ENCODE results near the gene TPM2. TPM values are rescaled to one million over a fixed set of nuclear protein-coding genes. Genes with fewer than 3 reads are reported as not detected.

Gene TPM2
- total RNA-seq, 1 donor from 2014 or later: 300 TPM

DNA sequence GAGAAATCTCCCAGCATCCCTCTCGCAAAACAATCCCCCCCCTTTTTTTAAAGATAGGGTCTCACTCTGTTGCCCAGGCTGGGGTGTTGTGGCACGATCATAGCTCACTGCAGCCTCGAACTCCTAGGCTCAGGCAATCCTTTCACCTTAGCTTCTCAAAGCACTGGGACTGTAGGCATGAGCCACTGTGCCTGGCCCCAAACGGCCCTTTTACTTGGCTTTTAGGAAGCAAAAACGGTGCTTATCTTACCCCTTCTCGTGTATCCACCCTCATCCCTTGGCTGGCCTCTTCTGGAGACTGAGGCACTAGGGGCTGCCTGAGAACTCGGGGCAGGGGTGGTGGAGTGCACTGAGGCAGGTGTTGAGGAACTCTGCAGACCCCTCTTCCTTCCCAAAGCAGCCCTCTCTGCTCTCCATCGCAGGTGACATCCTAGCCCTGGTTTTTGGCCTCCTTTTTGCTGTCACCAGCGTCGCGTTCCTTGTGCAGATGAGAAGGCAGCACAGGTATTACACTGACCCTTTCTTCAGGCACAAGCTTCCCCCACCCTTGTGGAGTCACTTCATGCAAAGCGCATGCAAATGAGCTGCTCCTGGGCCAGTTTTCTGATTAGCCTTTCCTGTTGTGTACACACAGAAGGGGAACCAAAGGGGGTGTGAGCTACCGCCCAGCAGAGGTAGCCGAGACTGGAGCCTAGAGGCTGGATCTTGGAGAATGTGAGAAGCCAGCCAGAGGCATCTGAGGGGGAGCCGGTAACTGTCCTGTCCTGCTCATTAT is 9.2 kb downstream of the TPM2 start:
- no peak for DNase-seq (ENCODE audit: extremely low read depth, low read depth, low spot score)

GRCh38 chr9:35679766-35680330 is 9.9 kb downstream of the TPM2 start:
- DNase-seq (ENCODE audit: extremely low read depth, low read depth, low spot score): no peak

DNA sequence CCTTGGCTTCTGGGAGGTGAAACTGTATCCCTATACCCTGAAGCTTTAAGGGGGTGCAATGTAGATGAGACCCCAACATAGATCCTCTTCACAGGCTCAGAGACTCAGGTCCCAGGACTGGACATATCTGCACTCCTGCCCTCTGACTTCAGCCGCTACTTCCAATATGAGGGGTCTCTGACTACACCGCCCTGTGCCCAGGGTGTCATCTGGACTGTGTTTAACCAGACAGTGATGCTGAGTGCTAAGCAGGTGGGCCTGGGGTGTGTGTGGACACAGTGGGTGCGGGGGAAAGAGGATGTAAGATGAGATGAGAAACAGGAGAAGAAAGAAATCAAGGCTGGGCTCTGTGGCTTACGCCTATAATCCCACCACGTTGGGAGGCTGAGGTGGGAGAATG is 10.6 kb downstream of the TPM2 start:
- DNase-seq (ENCODE audit: extremely low read depth, low read depth, low spot score): no peak

DNA sequence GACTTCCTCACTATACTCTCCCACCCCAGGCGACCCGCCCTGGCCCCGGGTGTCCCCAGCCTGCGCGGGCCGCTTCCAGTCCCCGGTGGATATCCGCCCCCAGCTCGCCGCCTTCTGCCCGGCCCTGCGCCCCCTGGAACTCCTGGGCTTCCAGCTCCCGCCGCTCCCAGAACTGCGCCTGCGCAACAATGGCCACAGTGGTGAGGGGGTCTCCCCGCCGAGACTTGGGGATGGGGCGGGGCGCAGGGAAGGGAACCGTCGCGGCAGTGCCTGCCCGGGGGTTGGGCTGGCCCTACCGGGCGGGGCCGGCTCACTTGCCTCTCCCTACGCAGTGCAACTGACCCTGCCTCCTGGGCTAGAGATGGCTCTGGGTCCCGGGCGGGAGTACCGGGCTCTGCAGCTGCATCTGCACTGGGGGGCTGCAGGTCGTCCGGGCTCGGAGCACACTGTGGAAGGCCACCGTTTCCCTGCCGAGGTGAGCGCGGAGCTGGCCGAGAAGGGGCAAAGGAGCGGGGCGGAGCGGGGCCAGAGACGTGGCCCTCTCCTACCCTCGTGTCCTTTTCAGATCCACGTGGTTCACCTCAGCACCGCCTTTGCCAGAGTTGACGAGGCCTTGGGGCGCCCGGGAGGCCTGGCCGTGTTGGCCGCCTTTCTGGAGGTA is 13.9 kb downstream of the TPM2 start:
- no peak for DNase-seq (ENCODE audit: extremely low read depth, low read depth, low spot score)

DNA sequence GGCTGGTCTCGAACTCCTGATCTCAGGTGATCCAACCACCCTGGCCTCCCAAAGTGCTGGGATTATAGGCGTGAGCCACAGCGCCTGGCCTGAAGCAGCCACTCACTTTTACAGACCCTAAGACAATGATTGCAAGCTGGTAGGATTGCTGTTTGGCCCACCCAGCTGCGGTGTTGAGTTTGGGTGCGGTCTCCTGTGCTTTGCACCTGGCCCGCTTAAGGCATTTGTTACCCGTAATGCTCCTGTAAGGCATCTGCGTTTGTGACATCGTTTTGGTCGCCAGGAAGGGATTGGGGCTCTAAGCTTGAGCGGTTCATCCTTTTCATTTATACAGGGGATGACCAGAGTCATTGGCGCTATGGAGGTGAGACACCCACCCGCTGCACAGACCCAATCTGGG is 14.5 kb downstream of the TPM2 start:
- no peak for DNase-seq (ENCODE audit: extremely low read depth, low read depth, low spot score)

DNA sequence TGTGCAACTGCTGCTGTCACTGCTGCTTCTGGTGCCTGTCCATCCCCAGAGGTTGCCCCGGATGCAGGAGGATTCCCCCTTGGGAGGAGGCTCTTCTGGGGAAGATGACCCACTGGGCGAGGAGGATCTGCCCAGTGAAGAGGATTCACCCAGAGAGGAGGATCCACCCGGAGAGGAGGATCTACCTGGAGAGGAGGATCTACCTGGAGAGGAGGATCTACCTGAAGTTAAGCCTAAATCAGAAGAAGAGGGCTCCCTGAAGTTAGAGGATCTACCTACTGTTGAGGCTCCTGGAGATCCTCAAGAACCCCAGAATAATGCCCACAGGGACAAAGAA is 15.7 kb downstream of the TPM2 start:
- no peak for DNase-seq (ENCODE audit: extremely low read depth, low read depth, low spot score)

DNA sequence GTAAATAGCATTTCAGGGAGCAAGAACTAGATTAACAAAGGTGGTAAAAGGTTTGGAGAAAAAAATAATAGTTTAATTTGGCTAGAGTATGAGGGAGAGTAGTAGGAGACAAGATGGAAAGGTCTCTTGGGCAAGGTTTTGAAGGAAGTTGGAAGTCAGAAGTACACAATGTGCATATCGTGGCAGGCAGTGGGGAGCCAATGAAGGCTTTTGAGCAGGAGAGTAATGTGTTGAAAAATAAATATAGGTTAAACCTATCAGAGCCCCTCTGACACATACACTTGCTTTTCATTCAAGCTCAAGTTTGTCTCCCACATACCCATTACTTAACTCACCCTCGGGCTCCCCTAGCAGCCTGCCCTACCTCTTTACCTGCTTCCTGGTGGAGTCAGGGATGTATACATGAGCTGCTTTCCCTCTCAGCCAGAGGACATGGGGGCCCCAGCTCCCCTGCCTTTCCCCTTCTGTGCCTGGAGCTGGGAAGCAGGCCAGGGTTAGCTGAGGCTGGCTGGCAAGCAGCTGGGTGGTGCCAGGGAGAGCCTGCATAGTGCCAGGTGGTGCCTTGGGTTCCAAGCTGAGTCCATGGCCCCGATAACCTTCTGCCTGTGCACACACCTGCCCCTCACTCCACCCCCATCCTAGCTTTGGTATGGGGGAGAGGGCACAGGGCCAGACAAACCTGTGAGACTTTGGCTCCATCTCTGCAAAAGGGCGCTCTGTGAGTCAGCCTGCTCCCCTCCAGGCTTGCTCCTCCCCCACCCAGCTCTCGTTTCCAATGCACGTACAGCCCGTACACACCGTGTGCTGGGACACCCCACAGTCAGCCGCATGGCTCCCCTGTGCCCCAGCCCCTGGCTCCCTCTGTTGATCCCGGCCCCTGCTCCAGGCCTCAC is 16.3 kb downstream of the TPM2 start, which contains the start of gene CA9:
TSS of gene CA9 (plus strand) at position 797 of the 893 bp plus-strand sequence. CDS start at position 829, 32 bp downstream.
- DNase-seq (ENCODE audit: extremely low read depth, low read depth, low spot score): no peak

- no peak for DNase-seq (ENCODE audit: extremely low read depth, low read depth, low spot score)
Measured at GRCh38 chr9:35669331-35670145, 20.2 kb downstream of the TPM2 start.

DNA sequence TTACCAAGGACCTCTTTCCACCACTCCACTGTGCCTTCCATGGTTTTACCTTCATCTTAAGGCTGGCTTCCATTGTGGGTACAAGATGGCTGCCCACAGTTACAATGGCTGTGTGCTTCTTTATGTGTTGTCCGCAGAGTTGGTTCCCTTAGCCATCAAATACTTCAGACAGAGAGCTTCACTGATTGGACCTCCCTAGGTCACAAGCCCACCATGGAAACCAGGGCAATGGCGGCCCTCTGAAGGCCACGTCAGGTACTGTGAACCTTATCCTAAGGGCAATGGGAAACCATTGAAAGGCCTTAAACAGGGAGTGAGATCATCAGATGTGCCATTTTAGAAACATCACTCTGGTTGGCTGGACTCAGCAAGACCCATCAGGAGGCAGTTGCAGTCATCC is 21.8 kb downstream of the TPM2 start:
- DNase-seq (ENCODE audit: extremely low read depth, low read depth, low spot score): no peak

- no peak for DNase-seq (ENCODE audit: extremely low read depth, low read depth, low spot score)
Measured at GRCh38 chr9:35666549-35666948, 23.2 kb downstream of the TPM2 start.

DNA sequence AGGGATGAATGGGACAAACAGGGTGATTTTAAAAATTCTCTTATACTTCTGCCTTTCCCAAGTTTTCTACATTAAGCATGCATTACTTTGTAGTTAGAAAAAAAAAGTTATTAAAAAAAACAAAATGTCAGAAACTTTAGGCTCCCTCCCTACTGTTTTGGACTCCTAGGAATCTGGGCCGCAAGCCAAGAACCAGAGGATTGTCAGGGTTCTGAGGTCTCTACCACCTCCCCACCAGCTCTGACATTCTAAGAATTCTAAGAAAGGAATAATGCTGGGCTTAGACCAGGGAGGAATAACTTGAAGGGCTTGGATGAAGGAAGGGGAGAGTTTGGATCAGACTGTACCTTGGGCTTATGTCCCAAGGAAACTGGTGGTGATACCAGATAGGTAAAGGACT is 23.7 kb downstream of the TPM2 start:
- DNase-seq (ENCODE audit: extremely low read depth, low read depth, low spot score): no peak

DNA sequence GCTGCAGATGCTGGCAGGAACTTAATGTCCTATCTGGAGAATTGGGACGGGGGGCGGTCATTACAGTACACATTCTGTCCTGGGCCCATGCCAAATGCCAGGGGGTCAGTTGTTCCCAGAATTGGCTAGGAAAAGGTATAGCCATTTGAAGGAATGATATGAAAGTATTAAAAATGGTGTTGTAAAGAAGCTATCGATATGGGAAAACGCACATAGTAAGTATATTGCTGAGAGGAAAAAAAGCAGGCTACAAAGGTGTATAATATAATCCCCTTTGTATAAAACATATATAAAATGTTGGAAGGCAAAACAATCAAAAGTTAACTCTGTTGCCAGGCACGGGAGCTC is 24.3 kb downstream of the TPM2 start:
- DNase-seq (ENCODE audit: extremely low read depth, low read depth, low spot score): no peak

GRCh38 chr9:35664531-35665470 is 24.9 kb downstream of the TPM2 start, which contains the start of gene ARHGEF39:
Gene ARHGEF39, minus strand, starts transcription at chr9:35665195. Its CDS starts 26 bp downstream, at chr9:35665169.
- no peak for DNase-seq (ENCODE audit: extremely low read depth, low read depth, low spot score)

DNA sequence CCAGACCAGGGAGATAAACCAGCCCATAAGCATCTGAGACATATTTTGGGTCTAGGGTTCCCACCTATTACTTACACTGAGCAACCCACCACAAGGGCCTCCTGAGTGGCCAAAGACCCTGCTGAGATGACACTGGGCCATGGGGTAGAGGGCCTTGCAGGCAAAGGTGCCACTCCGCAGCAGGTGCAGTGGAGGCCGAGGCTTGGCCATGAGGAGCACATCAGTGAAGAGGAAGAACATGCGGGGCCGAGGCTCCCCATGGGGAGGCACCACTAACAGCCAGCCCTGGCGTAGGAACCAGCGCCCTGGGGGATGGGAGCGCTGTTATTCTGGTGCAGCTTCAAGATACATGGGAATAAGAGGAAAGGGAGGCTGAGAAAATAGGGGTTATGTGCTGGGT is 27.3 kb downstream of the TPM2 start:
- DNase-seq (ENCODE audit: extremely low read depth, low read depth, low spot score): no peak

DNA sequence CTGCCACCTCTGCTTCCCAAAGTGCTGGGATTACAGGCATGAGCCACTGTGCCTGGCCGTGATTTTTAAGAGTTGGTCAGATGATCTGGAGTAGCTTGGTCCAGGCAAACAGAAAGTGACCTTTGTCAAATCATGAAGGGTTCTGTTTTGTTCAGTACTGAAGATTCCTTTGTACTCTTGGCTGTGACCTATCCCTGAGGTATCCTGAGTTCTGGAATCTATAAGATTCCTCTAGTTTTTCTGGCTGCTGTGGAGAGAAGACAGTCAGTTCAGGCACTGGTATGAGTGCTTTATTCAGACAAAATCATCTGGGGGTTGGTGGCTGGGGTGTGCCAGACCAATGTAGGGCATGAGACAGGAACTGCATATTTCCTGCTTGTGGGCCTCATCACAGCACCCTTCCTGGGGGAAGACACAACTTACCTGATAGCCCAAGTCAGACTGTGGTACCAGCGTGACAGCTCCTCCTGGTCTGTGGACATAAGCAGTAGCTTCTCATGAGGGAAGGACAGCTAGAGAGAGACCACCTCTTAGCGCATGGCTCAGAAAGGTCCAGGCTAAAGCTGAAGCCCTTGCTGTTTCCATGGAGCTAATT is 27.9 kb downstream of the TPM2 start:
- DNase-seq (ENCODE audit: extremely low read depth, low read depth, low spot score): no peak

DNA sequence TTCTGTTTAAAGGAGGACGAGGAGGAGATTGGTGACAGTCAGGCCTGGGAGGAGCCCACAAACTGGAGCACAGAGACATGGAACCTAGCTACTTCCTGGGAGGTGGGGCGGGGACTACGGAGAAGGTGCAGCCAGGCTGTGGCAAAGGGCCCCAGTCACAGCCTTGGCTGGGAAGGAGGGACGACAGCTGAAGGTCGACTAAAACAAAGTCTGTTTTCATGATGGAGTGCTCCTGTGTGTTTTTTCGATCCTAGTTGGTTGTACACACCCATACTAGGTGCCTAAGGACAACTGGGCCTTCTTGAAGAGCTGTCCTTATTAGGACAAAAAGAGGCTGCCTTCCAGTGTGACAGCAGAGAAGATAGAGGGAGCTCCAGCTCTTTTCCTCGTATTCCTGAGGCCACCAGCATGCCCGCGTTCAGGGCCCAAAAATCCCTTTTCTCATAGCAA is 28.7 kb downstream of the TPM2 start:
- DNase-seq (ENCODE audit: extremely low read depth, low read depth, low spot score): no peak

DNA sequence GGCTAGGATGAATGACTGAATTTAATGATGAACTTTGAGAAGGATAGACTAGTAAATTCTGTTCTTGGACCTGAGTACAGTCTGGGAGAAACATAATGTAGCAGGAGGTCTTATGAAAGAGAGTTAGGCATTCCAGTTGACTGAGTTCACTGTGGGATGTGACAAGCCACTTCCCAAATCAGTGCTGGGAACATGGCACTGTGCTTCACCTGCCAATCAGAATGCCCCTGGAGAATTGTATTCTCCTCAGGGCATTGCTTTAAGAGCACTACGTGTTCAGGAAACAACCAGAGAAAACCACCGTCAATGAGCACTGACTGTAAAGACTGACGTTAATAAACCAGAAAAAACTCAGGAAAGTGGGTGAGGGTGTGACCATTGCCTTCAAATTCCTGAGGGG is 30.4 kb downstream of the TPM2 start:
- DNase-seq (ENCODE audit: extremely low read depth, low read depth, low spot score): no peak

DNA sequence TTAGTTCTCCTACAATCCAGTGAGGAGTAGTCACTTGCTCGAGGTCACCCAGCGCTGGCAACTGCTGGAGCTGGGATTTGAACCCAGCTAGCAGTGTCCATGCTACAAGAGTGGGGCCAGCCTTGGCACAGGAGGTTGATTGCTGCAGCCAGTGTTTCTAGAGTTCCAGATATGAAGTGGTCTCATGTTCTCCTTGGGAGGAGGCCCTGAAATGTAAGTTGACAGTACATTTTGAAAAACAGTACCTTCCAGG is 30.8 kb downstream of the TPM2 start:
- no peak for DNase-seq (ENCODE audit: extremely low read depth, low read depth, low spot score)
